ENCODE measurements around the gene ZNF790.

Gene ZNF790

GRCh38 chr19:36772311-36773222, 65.6 kb downstream of the ZNF790 start, which contains the start of gene ZNF850:
Gene ZNF850, minus strand, starts transcription at chr19:36772807. Its CDS starts 10,201 bp downstream, at chr19:36762606.
- DNase-seq = peak; percentile 72 to 99 (median 94)

DNA sequence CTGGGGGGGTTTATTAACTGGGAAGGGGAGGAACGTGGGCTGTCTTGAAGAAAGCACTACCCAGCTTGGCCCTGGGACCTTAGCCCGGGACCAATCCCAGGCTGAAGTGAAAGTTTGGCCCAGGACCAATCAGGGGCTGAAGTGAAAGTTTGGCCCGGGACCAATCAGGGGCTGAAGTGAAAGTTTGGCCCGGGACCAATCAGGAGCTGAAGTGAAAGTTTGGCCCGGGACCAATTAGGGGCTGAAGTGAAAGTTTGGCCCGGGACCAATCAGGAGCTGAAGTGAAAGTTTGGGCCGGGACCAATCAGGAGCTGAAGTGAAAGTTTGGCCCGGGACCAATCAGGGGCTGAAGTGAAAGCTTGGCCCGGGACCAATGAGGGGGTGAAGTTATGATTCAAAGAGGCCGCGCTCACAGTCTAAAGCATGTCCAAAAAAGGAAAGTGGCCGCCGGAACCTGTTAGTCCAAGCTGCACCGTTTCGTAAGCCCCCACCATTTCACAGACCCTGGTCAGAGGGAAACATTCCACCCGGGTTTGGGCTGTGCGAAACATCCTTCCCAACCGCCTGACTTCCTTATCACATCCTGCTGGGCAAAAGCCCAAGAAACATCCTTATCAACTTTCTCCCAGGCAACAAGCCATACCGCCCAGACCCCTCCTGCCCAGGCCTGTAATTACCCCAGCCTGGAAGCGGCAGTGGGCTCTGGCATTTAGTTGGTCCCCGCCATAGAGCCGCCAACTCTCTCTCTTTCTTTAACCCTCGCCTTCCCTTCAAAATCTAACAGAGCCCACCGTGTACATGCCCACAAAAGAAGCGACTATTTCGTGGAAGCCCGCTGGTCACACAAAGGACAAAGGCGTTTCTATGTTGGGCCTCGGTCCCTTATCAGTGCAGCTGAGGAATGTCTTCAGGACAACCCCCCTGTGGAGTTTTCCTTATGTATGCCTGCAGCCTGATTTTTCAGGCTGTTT, 66.6 kb downstream of the ZNF790 start:
- peak in 32 of 56 donors; percentile 1 to 58 (median 21) for DNase-seq

Data from nucleus accumbens (tissue), 56 donors.